ENCODE data around the gene SLC2A9.

SLC2A9 gene

DNA sequence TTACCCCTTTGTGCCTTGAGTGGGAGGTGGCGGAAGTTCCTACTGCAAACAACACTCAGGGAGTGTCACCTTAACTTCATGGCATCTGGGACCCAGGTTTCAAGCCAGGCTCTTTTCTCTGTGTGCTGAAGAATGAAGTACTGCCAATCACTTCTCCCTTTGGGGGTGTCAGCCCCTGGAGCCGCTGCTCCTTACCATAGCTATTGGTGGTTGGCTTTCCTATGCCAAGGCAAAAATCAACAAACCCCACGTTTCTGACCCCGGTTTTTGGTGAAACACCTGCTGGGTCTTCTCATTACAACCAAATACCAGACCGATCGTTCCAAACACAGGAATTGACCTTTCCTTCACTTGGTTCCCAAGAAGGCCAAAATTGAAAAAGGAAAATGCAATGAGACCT is 19.7 kb upstream of the SLC2A9 start:
- DNase-seq: no peak

GRCh38 chr4:10040049-10040892 is 19.0 kb upstream of the SLC2A9 start:
- DNase-seq: no peak

DNA sequence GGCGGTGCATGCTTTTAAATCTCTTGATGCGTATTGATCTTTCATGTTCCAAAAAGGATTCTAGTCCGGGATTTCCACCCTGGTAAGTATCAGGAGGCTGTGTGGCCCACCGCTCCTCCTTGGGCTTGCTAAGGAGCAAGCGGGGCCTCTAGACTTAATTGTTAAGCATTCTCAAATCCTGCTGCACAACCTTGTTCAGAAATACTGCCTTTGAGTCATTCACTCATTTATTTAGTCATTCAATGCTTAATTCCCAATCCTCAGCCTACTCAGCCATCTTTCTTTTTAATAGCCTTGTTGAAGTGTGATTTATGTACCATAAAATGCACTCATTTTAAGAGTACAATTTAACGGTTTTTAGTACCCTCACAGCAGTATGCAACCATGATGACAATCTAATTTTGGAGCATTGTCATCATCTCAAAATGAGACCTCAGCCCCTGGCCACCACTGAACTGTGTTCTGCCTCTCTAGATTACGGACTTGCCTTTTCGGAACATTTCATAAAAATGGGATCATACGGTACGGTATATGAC is 15.6 kb upstream of the SLC2A9 start:
- DNase-seq: no peak

- no peak for DNase-seq
These were observed 13.8 kb upstream of the SLC2A9 start for GRCh38 chr4:10035130-10035529.

DNA sequence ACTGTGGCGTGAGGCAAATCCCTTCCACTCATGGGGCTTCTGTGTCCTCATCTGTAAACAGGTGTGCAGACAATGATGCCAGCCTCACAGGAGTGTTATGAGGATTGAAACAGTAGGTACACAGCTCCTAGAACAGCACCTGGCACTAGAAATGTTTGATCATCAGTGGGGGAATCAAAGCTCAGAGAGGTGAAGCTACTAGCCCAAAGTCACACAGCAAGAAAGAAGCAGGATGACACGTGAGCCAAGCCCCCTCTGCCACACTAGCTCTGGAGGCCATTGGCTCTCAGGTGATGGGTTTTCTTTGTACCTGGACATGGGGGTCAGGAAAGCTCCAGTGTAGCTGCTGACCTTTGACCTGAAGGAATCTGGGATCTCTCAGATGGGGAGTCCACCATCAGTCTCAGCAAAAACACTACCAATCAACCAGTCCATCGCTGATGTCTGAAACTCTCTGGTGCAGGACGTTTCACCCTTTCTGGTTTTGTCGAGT is 13.4 kb upstream of the SLC2A9 start:
- DNase-seq: no peak

GRCh38 chr4:10034136-10034535 is 12.8 kb upstream of the SLC2A9 start:
- DNase-seq: no peak

- DNase-seq: no peak
These were observed 12.0 kb upstream of the SLC2A9 start for GRCh38 chr4:10033191-10033881.

DNA sequence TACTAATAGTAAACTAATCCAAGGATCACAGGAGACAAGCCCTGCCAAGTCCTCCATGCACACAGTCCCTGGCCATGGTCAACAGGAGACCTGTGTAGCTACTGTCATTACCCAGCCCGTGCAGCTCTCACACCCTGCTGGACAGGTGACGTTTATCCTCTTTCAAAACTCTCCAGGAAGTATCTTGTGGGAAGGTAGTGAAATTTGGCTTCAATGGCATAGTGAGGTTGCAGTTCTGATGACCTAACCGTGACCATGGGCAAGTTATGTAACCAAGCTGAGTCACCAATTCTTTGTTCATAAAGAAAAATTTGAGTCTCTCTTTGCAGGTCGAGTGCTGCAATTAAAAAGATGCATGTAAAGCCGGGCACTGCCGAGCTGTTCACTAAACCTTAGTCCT is 11.3 kb upstream of the SLC2A9 start:
- no peak for DNase-seq

GRCh38 chr4:10031668-10032590 is 10.6 kb upstream of the SLC2A9 start:
- no peak for DNase-seq

DNA sequence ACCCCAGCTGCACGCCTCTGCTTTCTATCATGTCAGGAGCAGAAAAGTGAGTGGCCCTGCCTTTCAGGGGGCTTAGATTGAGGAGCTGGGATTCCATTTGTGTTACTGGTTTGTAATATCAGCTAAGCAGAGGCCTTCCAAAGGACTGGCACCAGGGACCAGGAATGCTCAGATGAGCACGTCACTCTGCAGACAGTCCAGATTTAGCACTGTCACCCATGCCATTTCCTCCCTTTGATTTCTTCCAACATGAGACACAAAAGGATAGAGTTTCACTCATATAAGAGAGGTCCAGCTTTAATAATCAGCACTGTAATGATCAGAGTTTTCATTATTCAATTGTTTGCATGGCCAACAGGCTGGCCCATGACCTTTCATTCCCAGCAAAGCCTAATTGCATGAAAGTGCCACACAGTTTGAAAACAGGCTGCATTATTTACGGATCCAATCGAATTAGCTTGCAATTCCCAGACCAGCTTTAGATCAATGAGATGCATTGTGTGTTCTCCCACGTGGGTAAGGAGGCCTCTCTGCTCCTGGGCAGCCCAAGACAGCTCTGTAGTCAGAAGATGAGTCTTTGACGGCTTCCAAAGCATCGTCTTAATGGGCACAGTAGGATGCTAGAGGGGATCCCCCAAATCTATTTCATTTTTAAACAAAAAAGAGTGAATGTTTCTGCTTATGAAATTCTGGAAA is 9.8 kb upstream of the SLC2A9 start:
- DNase-seq: no peak

GRCh38 chr4:10029403-10029802 is 8.1 kb upstream of the SLC2A9 start:
- no peak for DNase-seq

DNA sequence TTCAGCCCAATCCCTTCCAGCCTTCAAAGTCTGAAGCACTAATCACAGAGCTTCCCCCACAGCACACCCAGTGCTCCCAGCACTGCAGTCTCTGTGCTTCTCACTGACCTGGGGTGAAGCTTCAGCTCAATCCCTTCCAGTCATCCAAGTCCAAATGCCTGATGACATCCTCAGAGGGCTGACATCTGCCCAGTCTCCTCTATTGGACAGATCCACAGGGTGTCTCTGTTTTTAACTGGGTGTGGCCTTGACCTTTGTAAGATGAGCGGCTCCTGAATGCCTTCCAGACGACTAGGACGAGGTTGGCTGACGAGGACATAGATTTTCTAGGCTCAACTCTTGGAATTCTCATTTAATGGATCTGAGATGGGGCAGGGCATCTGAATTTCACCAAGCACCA is 7.6 kb upstream of the SLC2A9 start:
- no peak for DNase-seq

DNA sequence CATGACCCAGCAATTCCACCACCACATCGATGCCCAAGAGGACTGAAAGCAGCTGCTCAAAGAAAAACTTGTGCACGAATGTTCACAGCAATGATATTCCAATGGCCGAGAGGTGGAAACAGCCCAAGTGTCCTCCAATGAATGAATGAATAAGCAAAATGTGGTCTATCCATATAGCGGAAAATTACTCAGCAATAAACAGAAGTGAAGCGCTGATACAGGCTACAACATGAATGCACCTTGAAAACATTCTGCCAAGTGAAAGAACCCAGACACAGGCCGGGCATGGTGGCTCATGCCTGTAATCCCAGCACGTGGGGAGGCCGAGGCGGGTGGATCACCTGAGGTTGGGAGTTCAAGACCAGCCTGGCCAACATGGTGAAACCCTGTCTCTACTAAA is 5.2 kb upstream of the SLC2A9 start:
- no peak for DNase-seq

GRCh38 chr4:10025230-10025806 is 4.0 kb upstream of the SLC2A9 start:
- DNase-seq: no peak

DNA sequence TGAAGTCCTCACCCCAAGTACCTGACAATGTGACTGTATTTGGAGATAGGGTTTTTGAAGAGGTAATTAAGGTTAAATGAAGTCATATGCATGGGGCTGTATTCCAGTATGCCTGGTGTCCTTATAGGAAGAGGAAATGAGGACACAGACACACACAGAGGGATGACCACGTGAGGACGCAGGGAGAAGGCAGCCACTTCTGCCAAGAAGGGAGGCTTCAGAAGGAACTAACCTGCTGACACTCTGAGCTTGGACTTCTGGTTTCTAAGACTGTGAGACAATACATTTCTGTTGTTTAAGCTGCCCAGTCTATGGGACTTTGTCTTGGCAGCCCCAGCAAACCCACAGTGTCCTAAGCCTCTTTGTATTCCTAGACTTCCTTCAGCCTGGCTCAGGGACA is 3.0 kb upstream of the SLC2A9 start:
- DNase-seq: no peak

- no peak for DNase-seq
These were observed 2.5 kb upstream of the SLC2A9 start for GRCh38 chr4:10023806-10024205.

DNA sequence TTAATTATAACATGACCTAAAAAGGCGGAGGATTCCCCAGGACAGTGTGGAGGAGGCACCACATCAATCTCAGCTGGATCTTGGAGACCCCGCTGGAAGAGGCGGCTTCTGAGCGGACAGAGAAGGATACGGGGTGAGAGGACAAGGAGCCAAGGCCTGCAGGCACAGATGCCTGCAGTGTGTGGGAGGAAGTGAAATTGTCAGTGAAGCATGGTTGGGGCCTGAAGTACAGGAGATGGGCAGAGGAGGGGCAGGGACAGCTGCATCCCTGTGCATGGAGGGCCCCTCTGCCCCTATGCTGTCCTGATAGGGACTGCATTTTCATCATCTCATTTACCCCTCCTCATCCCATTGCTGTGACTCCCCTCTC is 1.7 kb upstream of the SLC2A9 start:
- no peak for DNase-seq

- DNase-seq: no peak
These were observed 1.2 kb upstream of the SLC2A9 start for GRCh38 chr4:10022346-10023049.

GRCh38 chr4:10021653-10022023 is 341 bp upstream of the SLC2A9 start:
- DNase-seq: no peak

DNA sequence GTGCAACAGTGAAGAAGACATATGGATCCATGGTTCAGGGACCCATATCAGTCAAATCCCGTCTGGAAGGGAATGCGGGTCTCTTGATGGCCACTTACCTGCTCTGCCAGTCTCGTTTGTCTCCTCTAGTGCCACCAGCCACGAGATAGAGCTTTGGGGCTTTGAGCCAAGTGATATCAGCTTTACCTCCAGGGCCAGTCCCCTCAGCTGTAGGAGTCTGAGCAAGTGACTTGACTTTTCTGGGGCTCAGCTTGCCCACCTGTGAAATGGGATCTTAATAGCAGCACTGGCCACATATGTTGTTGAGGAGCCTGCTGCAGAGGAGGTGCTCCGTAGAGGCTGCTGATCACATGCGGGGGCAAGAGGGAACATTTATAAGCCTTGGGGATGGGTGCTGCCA is 1.2 kb downstream of the SLC2A9 start:
- DNase-seq: no peak

DNA sequence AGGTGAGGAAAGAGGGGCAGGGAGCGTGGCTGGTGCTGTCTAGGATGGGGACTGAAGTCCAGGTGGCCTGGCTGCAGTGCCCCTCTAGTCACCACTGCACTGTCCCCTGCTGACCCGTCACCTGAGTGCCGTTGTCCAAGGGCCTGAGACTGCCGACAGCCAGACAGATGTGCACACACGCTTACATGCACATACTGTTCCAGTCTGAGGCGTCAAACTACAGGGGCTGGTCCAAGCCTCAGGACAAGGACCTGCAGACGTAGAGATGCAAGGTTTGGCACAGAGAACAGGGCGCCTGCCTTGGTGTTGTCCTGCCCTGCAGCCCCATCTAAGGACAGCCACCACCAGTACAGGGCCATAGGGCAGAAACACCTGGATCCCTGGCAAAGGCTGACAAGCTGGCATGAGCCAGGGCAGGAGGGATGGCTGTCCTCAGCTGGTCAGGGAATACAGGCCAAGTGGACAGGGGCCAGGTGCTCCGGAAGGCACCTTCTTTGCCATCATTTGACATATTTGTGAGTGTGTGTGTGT is 1.7 kb downstream of the SLC2A9 start:
- no peak for DNase-seq

Data from activated CD4-positive, alpha-beta T cell treated with anti-CD3 and anti-CD28 coated beads for 48 hours (primary cell).